HuH-7.5 (cell line): ENCODE measurements around the gene DTNB.
"Not testable (repeated sequence)": the region's sequence is repeated elsewhere in the genome, so short reads cannot be mapped to it uniquely, and the experiment has no call there.

Experiments
- DNase-seq: peaks from one replicate; pipeline ENCODE4 v3.0.0; 2011; ENCODE audit warnings: low spot score

Gene DTNB

DNA sequence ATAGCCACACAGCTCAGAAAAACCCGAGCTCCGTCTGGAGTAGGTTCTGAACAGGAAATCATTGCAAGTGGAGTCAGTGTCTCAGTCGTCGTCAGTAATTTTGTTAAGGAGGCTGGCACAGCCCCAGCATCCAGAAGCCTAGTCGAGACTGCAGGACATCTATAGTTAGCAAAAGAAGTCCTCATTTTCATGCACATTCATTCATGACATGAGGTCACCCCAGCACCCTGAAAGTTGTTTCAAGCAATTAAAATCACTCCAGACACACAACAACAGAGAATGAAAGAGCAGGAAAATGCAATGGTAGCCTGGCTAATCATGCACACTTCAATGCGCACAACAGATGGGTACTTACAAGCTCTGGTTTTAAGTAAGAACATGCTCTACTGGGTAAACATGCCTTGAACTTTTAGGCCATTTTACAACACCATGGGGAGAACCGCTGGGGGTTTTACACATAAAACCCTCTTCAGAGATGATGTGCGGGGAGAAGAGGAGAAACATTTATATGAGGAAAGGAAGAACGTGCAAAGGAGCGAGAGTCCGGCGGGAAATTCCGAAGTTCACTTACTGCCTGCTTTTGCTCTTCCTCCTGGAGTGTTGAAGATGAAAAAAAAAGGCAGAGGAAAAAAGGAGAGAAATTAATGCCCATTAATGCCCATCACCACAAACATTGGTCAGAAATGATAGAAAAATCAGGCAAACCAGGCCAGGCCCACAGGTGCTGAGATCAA lies 254.3 kb downstream of the DTNB start:
- no peak for DNase-seq

- no peak for DNase-seq
Measured at GRCh38 chr2:25417715-25418369, 255.5 kb downstream of the DTNB start.

- DNase-seq, result no peak
Measured at GRCh38 chr2:25416674-25417073, 256.7 kb downstream of the DTNB start.

GRCh38 chr2:25414781-25415180 lies 258.6 kb downstream of the DTNB start:
- DNase-seq, result no peak

DNA sequence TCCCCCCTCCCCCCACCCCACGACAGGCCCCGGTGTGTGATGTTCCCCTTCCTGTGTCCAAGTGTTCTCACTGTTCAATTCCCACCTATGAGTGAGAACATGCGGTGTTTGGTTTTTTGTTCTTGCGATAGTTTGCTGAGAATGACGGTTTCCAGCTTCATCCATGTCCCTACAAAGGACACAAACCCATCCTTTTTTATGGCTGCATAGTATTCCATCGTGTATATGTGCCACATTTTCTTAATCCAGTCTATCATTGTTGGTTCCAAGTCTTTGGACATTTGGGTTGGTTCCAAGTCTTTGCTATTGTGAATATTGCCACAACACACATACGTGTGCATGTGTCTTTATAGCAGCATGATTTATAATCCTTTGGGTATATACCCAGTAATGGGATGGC lies 260.0 kb downstream of the DTNB start:
- DNase-seq, result not testable (repeated sequence)

GRCh38 chr2:25411753-25412152 lies 261.6 kb downstream of the DTNB start:
- DNase-seq, result no peak

GRCh38 chr2:25411281-25411680 lies 262.1 kb downstream of the DTNB start:
- DNase-seq, result no peak

DNA sequence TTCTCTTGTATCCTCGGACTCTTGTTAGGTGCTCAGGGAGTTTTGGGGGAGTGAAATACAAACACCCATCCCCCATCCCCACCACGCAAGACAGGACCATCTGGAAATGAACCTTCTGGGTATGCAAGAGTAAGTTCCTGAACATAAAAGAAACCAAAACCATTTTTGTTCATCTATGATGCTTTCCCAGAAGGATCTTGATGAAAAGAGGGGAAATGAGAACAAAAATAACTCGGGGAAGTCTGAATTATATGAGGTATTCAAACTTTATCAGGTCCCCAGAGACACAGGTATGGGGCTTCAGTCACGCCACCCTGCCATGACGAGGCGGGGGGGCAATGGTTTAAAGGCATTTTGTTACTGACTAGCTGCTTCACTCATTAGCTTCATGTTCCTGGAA lies 263.0 kb downstream of the DTNB start:
- no peak for DNase-seq

DNA sequence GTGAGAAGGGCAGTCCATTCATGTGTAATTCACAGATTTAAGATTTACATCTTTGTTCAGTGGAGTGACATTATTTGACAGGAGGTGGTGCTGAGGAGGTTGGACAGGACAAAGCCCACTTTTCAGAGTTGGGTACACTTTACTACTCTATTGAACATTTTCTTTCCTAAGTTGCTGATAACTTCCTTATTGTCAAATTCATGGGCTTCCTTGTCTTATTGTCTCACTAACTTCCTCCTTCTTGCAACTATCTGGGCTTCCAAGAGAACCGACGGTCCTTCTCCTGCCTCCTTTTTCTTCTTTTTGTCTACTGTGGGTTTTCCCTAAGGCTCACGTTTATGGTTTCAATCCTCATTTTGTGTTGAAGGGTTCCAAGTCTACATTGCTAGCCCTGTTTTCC lies 263.9 kb downstream of the DTNB start:
- no peak for DNase-seq

- no peak for DNase-seq
Measured at GRCh38 chr2:25409044-25409443, 264.3 kb downstream of the DTNB start.

DNA sequence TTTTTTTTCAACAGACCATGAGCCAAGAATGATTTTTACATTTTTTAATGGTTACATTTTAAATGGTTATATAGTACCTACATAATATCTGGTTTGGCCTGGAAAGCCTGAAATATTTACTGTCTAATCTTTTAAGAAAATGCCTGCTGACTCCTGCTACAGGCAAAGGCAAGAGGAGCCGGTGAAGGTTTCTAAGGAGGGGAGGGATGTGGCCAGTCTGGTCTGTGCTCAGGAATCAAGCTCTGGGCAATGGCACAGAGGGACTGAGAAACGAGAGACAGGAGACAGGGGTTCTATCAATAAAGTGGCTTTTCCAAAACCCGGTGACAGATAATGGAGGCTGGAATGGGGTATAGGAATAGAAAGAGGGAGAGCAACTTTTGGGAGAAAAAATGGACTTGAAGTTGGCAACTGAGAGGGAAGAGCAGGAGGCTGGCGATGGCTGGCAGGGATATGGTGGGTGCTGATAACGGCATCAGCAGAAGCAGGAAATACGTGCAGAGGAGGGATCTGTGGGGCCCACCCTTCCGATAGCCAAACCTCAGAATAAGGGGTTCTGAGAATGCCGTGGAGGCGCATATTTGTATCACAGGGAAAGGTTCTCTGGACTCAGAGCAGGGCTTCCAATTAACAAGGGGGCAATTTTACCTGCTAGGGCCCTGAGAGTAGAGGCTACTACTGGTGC lies 267.6 kb downstream of the DTNB start:
- no peak for DNase-seq

DNA sequence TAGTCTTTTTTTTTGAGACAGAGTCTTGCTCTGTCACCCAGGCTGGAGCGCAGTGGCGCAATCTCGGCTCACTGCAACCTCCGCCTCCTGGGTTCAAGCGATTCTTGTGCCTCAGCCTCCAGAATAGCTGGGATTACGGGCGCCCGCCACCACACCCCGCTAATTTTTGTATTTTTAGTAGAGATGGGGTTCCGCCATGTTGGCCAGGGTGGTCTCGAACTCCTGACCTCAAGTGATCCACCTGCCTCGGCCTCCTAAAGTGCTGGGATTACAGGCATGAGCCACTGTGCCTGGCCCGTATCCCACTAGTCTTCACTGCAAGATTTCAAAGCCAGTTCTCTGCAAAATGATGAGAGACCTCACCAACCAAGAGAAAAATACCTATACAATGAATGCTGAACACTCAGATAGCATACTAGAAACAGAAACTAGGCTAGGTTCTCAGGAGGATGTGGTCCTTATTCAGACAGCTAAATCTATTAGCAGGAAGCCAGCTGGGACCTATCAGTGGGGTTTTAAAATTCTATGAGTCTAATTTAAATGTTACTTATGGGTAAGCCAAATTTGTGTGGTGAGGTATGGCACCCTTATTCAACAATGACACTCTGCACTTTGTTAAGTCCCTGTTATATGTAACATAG lies 270.1 kb downstream of the DTNB start:
- not testable (repeated sequence) for DNase-seq

GRCh38 chr2:25402477-25402876 lies 270.9 kb downstream of the DTNB start:
- no peak for DNase-seq

DNA sequence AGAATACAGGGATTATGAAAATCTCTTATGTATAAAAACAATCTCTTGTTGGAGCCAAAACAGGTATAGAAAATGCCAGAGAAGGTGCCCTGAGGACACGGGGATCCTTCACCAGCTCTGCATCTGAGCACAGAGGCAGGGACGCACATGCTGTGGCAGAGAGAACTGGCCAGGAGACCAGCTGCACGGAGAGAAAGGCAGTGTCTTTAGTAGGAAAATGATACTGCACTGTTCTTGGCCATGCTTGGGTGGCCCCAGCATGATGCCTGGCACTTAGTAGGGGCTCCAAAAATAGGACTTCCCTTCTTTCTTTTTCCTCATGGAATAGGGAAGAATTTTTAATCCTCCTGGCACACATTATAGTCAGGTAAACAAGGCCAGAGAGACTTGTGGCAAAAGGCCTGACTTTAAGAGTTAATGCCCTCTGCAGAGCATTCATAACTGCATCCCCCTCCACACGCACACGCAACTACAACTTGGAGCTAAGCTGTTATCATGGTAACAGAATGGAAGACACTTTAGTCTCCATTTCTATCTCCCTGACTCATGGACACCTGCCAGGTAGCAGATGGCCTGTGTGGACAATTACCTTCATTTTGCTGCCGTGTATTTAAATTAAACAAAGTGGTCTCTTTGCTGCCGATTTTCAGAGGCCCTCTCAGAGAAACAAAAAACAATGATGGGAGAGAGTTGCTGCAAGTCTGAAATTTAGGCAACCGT lies 271.9 kb downstream of the DTNB start:
- no peak for DNase-seq

DNA sequence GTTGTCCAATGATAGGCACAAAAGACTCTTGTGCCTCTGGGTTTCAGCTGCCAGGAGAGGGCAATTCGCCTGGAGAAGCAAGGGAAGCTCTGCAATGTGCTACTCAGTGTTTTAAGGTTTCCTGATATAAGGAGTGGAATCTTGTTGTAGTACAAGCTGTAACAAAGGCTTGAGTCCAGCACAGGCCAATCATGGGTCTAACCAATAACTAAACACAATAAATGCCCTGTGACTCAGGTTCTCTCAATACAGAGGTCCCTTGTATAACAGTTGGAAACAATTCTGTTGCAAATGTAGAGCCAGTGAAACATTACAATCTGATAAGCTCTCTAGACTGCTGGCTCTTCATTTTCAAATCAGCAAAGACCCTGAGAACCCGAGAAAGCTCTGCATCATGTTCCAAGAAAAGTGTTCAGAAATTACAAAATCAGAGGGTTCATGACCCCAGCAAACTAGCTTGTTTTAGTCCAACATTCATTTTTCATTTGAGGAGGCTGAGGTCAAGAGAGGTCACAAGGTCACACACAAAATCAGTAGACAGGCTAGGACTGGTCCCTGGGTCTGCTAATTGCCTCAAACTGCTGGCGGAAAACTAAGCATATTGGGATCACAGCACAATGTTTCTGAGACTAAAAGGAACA lies 272.7 kb downstream of the DTNB start:
- no peak for DNase-seq

GRCh38 chr2:25400169-25400568 lies 273.2 kb downstream of the DTNB start:
- no peak for DNase-seq

GRCh38 chr2:25398534-25398933 lies 274.8 kb downstream of the DTNB start:
- DNase-seq, result no peak

DNA sequence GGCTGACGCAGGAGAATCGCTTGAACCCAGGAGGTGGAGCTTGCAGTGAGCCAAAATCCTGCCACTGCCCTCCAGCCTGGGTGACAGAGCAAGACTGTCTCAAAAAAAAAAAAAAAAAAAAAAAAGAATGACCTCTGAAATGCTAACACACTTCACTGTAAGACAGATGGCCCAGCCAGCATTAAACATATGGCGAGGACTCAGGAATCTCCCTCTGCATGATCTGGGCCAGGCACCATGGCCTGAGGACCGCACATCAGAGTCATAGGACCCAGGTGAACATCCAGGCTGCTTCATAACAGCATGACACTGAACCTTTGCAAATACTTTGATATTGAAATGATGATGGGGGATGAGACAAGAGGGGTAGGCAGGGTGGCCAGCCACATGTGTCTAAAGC lies 275.6 kb downstream of the DTNB start:
- no peak for DNase-seq

- DNase-seq, result no peak
Measured at GRCh38 chr2:25389161-25389560, 284.2 kb downstream of the DTNB start.

DNA sequence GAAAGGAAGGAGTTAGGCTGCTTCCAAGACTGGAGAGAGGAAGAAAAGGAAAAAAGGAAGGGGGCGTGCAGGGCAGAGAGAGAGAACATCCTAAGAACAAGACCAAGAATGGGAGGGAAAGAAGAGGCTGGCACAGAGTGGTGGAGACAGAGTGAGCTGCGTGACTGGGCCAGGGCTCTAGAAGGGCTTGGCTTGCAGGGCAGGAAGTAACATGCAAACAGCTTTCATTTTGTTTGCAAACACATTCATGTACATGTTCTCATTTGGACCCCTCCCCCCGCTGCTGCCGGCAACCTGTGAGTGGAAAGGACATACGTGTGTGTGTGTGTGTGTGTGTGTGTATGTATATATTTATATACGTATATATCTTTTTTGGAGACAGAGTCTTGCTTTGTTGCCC lies 284.9 kb downstream of the DTNB start:
- DNase-seq, result no peak

DNA sequence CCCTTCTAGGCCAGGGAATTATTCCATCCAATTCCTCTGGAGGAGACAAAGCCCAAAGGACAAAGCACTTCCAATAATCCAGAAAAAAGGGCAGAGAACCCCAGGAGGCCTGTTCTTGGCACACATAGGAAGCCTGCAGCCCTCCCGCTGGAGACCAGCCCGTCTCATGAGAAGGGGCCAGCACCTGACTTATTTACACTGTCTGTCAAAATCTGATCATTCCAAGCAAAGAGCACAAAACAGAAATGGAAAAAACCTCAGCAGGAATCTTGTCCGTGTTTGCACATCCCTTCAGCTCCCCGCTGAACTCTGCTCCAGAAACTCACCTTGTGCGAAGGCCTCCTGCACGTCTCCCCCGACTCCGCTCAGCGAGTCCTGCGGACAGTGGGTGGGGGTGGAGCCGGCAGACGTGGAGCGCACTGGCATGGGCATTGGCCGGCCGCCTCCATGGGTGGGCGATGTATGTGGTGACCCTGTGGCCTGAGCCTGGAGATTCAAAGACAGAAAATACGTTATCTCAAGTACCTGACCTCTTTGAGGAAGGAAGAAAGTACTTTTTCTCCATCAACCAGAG lies 285.4 kb downstream of the DTNB start:
- DNase-seq, result no peak
